ENCODE results near the gene CERS4. TPM values are rescaled to one million over a fixed set of nuclear protein-coding genes. Genes with fewer than 3 reads are reported as not detected.
"Not testable (repeated sequence)": the region's sequence is repeated elsewhere in the genome, so short reads cannot be mapped to it uniquely, and the experiment has no call there.

Gene CERS4
- total RNA-seq, 4 donors from 2014 or later: 18.4 to 34.1 (median 26.6) TPM

- TF ChIP-seq CTCF (IDR thresholded peaks at IDR 0.05): no peak
- no peak for ATAC-seq (ENCODE audit: low FRiP score)
- DNase-seq (ENCODE audit: low spot score): no peak
Measured at GRCh38 chr19:8212212-8212611, 3.0 kb downstream of the CERS4 start.

GRCh38 chr19:8212916-8213315 is 3.7 kb downstream of the CERS4 start:
- TF ChIP-seq CTCF (IDR thresholded peaks at IDR 0.05): no peak
- no peak for ATAC-seq (ENCODE audit: low FRiP score)
- no peak for DNase-seq (ENCODE audit: low spot score)

DNA sequence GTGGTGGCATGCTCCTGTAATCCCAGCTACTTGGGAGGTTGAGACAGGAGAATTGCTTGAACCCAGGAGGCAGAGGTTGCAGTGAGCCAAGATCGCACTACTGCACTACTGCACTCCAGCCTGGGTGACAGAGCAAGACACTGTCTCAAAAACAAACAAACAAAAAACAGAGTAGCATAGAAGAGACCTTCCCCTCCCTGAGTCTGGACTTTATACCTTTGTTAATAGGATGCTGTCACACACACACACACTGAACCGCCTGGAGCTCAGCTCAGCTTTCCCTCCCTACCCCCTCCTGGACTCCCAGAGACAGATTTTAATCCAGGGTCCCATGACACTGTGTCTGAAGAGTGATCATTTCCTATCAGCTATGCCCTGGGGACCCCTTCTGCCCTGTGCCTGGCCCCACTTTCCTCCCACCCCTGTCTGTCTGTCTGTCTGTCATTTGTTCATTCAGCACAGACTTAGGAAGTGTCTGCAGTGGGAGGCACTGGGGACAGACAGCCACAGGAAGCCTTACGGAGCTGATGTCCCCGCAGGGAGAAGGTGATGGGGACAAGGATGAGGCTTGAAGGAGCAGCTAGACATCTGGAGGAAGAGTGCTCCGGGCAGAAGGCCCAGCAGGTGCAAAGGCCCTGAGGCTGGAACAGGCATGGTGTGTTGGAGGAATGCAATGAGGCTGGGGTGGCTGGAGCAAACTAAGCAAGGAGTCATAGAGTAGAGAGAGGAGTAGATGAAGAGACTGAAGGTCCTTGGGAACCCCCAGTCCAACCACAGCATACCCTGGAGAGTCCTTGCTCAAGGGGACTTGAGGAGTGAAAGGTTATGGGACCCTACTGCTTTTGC is 4.9 kb downstream of the CERS4 start:
- DNase-seq (ENCODE audit: low spot score) (no peak), ATAC-seq (ENCODE audit: low FRiP score) (no peak)
- TF ChIP-seq CTCF (IDR thresholded peaks at IDR 0.05): no peak

DNA sequence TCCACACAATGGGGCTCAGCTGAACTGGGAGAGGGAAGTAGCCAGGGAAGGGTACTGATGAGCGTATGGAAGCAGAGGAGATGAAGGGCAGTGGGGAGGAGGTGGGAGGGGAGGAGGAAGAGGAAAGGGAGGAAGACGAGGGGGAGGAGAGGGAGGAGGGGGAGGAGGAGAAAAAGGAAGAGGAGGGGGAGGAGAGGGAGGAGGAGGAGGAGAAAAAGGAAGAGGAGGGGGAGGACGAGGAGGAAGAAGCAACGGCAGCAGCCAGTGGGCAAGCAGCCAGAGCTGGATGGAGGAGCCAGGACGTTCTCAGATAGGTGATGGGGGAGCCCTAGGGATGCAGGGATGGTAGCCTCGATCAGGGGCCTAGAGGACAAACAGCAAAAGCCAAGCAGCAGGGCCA is 5.6 kb downstream of the CERS4 start:
- TF ChIP-seq CTCF (IDR thresholded peaks at IDR 0.05): no peak
- no peak for DNase-seq (ENCODE audit: low spot score)
- no peak for ATAC-seq (ENCODE audit: low FRiP score)

DNA sequence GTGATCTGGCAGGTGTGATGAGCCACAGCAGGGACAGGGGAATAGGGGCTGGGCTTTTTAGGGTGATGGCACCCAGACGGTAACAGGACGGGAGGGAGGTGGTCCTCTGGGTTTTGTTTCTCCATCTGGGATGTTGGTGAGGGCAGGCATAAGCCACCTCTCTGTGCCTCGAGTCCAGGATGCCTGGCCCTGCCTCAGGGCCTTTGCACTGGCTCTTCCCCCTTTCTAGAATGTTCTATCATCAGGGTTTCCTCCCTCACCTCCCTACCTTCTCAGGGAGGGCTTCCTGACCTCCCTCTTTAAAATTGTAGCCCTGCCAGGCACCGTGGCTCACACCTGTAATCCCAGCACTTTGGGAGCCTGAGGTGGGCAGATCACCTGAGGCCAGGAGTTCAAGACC is 6.6 kb downstream of the CERS4 start:
- no peak for ATAC-seq (ENCODE audit: low FRiP score)
- no peak for DNase-seq (ENCODE audit: low spot score)
- TF ChIP-seq CTCF (IDR thresholded peaks at IDR 0.05): no peak

GRCh38 chr19:8216357-8216756 is 7.2 kb downstream of the CERS4 start:
- no peak for DNase-seq (ENCODE audit: low spot score)
- no peak for ATAC-seq (ENCODE audit: low FRiP score)
- TF ChIP-seq CTCF (IDR thresholded peaks at IDR 0.05): no peak

- not testable (repeated sequence) for DNase-seq (ENCODE audit: low spot score); ATAC-seq (ENCODE audit: low FRiP score)
Measured at GRCh38 chr19:8218127-8218526, 9.0 kb downstream of the CERS4 start.
